ENCODE results near the gene HMCN2. TPM values are rescaled to one million over a fixed set of nuclear protein-coding genes. Genes with fewer than 3 reads are reported as not detected.

The HMCN2 gene
- total and polyA plus RNA-seq, 2 donors (not counting 3 experiments of a cell fraction or from before 2014, with no cell fraction given): 0.04 to 0.24 TPM

- DNase-seq (ENCODE audit: low read depth, low spot score) (no peak), FAIRE-seq (no peak)
- Histone ChIP-seq H3K79me2 (ENCODE audit: control insufficient read depth, insufficient read depth, low read length) (no peaks in the 10 kb centered on the region), H3K9ac (replicated peaks; ENCODE audit: extremely low read depth, insufficient read depth, low read length) (no peak overlapping the region), H4K20me1 (replicated peaks; ENCODE audit: control insufficient read depth, extremely low read depth, insufficient read depth, low read length) (no peaks in the 10 kb centered on the region), H3K9me1 (replicated peaks; ENCODE audit: control insufficient read depth, extremely low read depth, insufficient read depth, low read length) (no peaks in the 10 kb centered on the region), H3K36me3 (ENCODE audit: control insufficient read depth in 2 of 2, extremely low read depth in 1 of 2, insufficient read depth in 2 of 2, low read length in 2 of 2) (no peaks in the 10 kb centered on the region), H3K27me3 (ENCODE audit: control insufficient read depth in 2 of 2, insufficient read depth in 2 of 2, low read length in 2 of 2) (peaks cover 0 to 2% of the 10 kb centered on the region in 2 experiments), H3K9me3 (replicated peaks; ENCODE audit: control insufficient read depth, insufficient read depth, low read length) (no peaks in the 10 kb centered on the region), H3K4me3 (replicated peaks in 1 of 3; ENCODE audit: insufficient read depth in 1 of 3, low read depth in 1 of 3, low read length in 3 of 3) (no peak overlapping the region), H2AFZ (ENCODE audit: low read depth, low read length) (no peak overlapping the region), H3K4me1 (ENCODE audit: control insufficient read depth, extremely low read depth, insufficient read depth, low read length) (peaks cover 32% of the 10 kb centered on the region), H3K27ac (ENCODE audit: insufficient read depth, low read depth, low read length) (no peak overlapping the region), H3K4me2 (ENCODE audit: insufficient read depth, low read length) (no peak overlapping the region)
- intact Hi-C loops (cut with micrococcal nuclease): loop anchor here (5.0 kb wide), 1 partner anchor 397 kb away; no protein-coding TSS in a partner anchor
- TF ChIP-seq EZH2 (IDR thresholded peaks at IDR 0.05; ENCODE audit: borderline replicate concordance, low read depth, low read length, severe bottlenecking): no peak
- TF ChIP-seq FOS (IDR thresholded peaks at IDR 0.05; ENCODE audit: borderline replicate concordance, insufficient read depth, low read length): no peak
- TF ChIP-seq POLR2A (IDR thresholded peaks at IDR 0.05; ENCODE audit: low read depth, low read length): no peak
- dilution Hi-C loops (cut with MboI; ENCODE audit: extremely low pct_ligation_motif_present, low sequenced_read_pairs): no loop called here
- CTCF ChIA-PET: interaction anchor here (1.0 to 2.3 kb wide), 2 partner anchors 10 to 13 kb away, joined by 3 to 7 read pairs; no protein-coding TSS in a partner anchor
- POLR2A ChIA-PET: no interaction called here
- no TSS peak for BruUV-seq (replicated peaks)
Observed at GRCh38 chr9:130450344-130451003, 184.9 kb downstream of the HMCN2 start.

- H2AFZ ChIP-seq (ENCODE audit: low read depth, low read length): no peak overlapping the region
- H3K9ac ChIP-seq (replicated peaks; ENCODE audit: extremely low read depth, insufficient read depth, low read length): no peak overlapping the region
- H3K79me2 ChIP-seq (ENCODE audit: control insufficient read depth, insufficient read depth, low read length): no peaks in the 10 kb centered on the region
- dilution Hi-C loops (cut with MboI; ENCODE audit: extremely low pct_ligation_motif_present, low sequenced_read_pairs): no loop called here
- no peak overlapping the region for H3K27ac ChIP-seq (ENCODE audit: insufficient read depth, low read depth, low read length)
- H3K9me3 ChIP-seq (replicated peaks; ENCODE audit: control insufficient read depth, insufficient read depth, low read length): no peaks in the 10 kb centered on the region
- H3K4me1 ChIP-seq (ENCODE audit: control insufficient read depth, extremely low read depth, insufficient read depth, low read length): peaks cover 30% of the 10 kb centered on the region
- no peaks in the 10 kb centered on the region for H3K9me1 ChIP-seq (replicated peaks; ENCODE audit: control insufficient read depth, extremely low read depth, insufficient read depth, low read length)
- no peak for DNase-seq (ENCODE audit: low read depth, low spot score)
- no peak overlapping the region for H3K4me3 ChIP-seq (replicated peaks in 1 of 3; ENCODE audit: insufficient read depth in 1 of 3, low read depth in 1 of 3, low read length in 3 of 3)
- intact Hi-C loops (cut with micrococcal nuclease): loop anchor here (5.0 kb wide), 1 partner anchor 396 kb away; no protein-coding TSS in a partner anchor
- CTCF ChIA-PET: interaction anchor here (1.0 kb wide), 2 partner anchors 13 to 233 kb away, joined by 3 read pairs; no protein-coding TSS in a partner anchor
- H3K36me3 ChIP-seq (ENCODE audit: control insufficient read depth in 2 of 2, extremely low read depth in 1 of 2, insufficient read depth in 2 of 2, low read length in 2 of 2): no peaks in the 10 kb centered on the region
- no TSS peak for BruUV-seq (replicated peaks)
- POLR2A ChIA-PET: no interaction called here
- H3K4me2 ChIP-seq (ENCODE audit: insufficient read depth, low read length): no peak overlapping the region
- no peaks in the 10 kb centered on the region for H4K20me1 ChIP-seq (replicated peaks; ENCODE audit: control insufficient read depth, extremely low read depth, insufficient read depth, low read length)
- H3K27me3 ChIP-seq (ENCODE audit: control insufficient read depth in 2 of 2, insufficient read depth in 2 of 2, low read length in 2 of 2): peaks cover 0 to 2% of the 10 kb centered on the region in 2 experiments
- no peak for TF ChIP-seq CTCF (IDR thresholded peaks at IDR 0.05; ENCODE audit: extremely low read depth in 1 of 2, insufficient read depth in 1 of 2, low read depth in 1 of 2, low read length in 2 of 2)
- no peak for TF ChIP-seq GATA2 (IDR thresholded peaks at IDR 0.05; ENCODE audit: insufficient read depth, insufficient read length, low read depth, low read length)
- no peak for FAIRE-seq
Observed at GRCh38 chr9:130451004-130451390, 185.4 kb downstream of the HMCN2 start.
